NT2/D1 (cell line): ENCODE measurements around the gene CCND3.

Experiments
- YY1 ChIP-seq: IDR thresholded peaks from 2 replicates; pipeline ENCODE4 v1.6.1; 2011; ENCODE audit not compliant: insufficient read length, insufficient read depth
- ZNF274 ChIP-seq: IDR thresholded peaks from 2 replicates; pipeline ENCODE4 v1.6.1; 2011; ENCODE audit warnings: mild to moderate bottlenecking, low read depth, low read length

- TF ChIP-seq ZNF274 (no peak), YY1 (no peak)
Measured at GRCh38 chr6:41964201-41964887, 22.7 kb upstream of the CCND3 start.
